ENCODE results near the gene DMBT1.

The DMBT1 gene

DNA sequence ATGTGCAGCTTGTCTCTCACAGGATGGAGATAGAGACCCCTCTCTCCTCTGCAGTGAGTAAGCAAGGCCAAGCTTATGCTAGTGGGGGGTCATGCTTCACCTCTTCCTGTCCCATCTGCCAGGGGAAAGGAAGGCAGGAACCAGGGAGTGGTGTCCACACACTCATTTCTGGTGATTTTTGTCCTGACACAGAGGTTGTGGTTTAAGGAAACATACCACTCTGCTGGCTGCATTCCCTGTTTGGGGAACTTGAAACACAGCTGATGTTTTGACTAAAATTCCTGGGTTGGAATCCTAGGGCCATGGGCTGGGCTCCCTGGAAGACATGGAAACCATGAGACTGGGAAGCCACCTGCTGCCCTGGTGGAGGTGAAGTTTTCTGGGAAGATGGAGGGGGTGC lies 117.7 kb downstream of the DMBT1 start:
- DNase-seq: no peak

GRCh38 chr10:122682522-122682921 lies 122.0 kb downstream of the DMBT1 start:
- DNase-seq: no peak

DNA sequence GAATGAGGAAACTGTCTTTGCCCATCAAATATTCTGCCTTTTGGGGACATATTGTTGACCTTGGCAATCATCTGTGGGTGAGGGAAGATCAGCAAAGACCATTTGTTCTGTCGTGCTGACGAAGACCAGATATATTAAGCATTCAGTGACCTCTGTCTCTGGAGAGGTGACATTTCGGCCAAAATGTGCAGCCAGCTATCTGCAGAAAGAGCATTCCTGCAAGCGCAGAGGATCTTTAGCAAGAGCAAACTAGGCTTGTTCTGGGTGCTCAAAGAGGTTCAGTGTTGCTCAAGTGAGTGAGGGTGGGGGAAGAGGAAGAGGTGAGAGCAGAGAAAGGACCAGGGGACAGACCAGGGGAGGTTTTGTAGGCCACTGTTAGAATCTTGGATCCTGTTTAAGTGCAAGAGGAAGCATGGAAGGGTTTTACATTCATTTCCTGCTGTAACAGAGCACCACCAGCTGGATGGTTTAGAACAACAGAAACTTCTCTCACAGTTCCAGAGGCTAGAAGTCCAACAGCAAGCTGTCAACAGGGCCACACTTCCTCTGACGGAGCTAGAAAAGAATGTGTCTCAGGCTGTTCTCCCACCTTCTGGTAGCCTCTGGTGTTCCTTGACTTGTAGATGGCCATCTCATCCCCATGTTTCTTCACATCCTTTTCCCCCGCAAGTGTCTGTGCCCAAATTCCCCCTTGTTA lies 127.9 kb downstream of the DMBT1 start:
- DNase-seq: no peak

DNA sequence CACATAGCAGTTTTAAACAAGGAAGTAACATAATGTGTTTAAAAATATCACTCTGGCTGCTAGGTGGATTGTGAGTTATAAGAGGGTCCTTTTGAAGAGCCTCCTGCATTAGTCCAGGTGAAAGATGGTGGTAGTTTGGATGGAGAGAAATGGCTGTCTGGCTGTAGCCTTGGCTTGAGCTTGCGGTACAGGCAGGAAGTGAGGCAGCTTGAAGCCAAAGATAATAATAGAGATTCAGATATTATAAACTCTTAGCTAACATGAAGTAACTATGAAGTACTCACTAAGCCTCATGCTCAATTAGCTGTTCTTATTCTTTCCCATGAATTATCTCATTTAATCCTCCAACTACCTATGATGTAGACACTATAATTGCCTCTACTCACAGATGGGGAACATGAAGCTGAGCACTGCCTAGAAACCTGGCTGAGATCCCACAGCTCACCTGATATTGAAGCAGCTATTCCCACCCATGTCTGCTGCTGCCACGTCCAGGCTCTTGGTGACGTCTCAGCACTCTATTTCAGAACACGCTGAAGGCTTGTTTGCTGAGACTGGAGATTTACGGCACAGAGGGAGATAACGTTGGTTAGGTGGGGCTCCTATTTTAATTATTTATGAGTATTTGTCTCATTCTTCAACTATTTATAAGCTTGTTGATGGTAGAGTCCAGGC lies 128.7 kb downstream of the DMBT1 start:
- no peak for DNase-seq

DNA sequence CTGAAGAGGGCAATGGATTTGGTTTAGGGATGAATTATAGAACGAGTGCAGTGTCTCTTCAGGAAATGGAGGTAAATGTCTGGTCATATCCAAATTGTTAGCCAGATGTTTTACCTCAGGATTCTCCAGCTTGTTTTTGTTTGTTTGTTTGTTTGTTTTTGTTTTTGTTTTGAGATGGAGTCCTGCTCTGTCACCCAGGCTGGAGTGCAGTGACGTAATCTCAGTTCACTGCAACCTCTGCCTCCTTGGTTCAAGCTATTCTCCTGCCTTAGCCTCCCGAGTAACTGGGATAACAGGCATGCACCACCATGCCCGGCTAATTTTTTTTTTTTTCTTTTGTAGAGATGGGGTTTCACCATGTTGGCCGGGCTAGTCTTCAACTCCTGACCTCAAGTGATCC lies 132.2 kb downstream of the DMBT1 start:
- DNase-seq: no peak

All from 8988T (cell line).